ENCODE measurements around the gene MNAT1. TPM values are rescaled to one million over a fixed set of nuclear protein-coding genes. Genes with fewer than 3 reads are reported as not detected.

MNAT1 gene
- total and polyA plus RNA-seq, 9 of the 15 experiments (the other 6 are each of a cell fraction or from before 2014, with no cell fraction given), result 37.8 to 83.3 (median 60.4) TPM

GRCh38 chr14:60989599-60989998 is 255.0 kb downstream of the MNAT1 start (continued):
- TF ChIP-seq ZNF764 (CRISPR knock-in tag; IDR thresholded peaks at IDR 0.05; ENCODE audit: low read depth) (no peak), PHF21A (IDR thresholded peaks at IDR 0.05; ENCODE audit: borderline replicate concordance, low read depth) (no peak), HDAC2 (IDR thresholded peaks at IDR 0.05) (peak; percentile 64), SNIP1 (IDR thresholded peaks at IDR 0.05; ENCODE audit: low read depth) (no peak), TCF3 (CRISPR knock-in tag; IDR thresholded peaks at IDR 0.05) (peak; percentile 96), PRPF4 (IDR thresholded peaks at IDR 0.05; ENCODE audit: insufficient read depth, low read depth, low read length, poor library complexity, severe bottlenecking) (no peak), RBM15 (IDR thresholded peaks at IDR 0.05; ENCODE audit: insufficient read depth, low read length) (no peak), FOXJ2 (tag; IDR thresholded peaks at IDR 0.05) (no peak), MTA3 (IDR thresholded peaks at IDR 0.05; ENCODE audit: borderline replicate concordance) (peak; percentile 55; the same call in 1 of the 2 replicates), NKRF (IDR thresholded peaks at IDR 0.05; ENCODE audit: borderline replicate concordance) (0 out of 2 replicates have a peak, but pooled peaks have one; percentile 34), NR1H2 (CRISPR knock-in tag; IDR thresholded peaks at IDR 0.05) (no peak), TSHZ1 (CRISPR knock-in tag; IDR thresholded peaks at IDR 0.05) (no peak), MECOM (CRISPR knock-in tag; IDR thresholded peaks at IDR 0.05) (no peak), THRAP3 (IDR thresholded peaks at IDR 0.05; ENCODE audit: borderline replicate concordance) (no peak), ZNF197 (CRISPR knock-in tag; IDR thresholded peaks at IDR 0.05; ENCODE audit: low read depth) (no peak), ZNF23 (CRISPR knock-in tag; IDR thresholded peaks at IDR 0.05) (no peak)
- TF ChIP-seq, protein P1, sequence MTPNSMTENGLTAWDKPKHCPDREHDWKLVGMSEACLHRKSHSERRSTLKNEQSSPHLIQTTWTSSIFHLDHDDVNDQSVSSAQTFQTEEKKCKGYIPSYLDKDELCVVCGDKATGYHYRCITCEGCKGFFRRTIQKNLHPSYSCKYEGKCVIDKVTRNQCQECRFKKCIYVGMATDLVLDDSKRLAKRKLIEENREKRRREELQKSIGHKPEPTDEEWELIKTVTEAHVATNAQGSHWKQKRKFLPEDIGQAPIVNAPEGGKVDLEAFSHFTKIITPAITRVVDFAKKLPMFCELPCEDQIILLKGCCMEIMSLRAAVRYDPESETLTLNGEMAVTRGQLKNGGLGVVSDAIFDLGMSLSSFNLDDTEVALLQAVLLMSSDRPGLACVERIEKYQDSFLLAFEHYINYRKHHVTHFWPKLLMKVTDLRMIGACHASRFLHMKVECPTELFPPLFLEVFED (CRISPR knock-in tag; conservative IDR thresholded peaks at IDR 0.05), result no peak
- TF ChIP-seq, protein P2, sequence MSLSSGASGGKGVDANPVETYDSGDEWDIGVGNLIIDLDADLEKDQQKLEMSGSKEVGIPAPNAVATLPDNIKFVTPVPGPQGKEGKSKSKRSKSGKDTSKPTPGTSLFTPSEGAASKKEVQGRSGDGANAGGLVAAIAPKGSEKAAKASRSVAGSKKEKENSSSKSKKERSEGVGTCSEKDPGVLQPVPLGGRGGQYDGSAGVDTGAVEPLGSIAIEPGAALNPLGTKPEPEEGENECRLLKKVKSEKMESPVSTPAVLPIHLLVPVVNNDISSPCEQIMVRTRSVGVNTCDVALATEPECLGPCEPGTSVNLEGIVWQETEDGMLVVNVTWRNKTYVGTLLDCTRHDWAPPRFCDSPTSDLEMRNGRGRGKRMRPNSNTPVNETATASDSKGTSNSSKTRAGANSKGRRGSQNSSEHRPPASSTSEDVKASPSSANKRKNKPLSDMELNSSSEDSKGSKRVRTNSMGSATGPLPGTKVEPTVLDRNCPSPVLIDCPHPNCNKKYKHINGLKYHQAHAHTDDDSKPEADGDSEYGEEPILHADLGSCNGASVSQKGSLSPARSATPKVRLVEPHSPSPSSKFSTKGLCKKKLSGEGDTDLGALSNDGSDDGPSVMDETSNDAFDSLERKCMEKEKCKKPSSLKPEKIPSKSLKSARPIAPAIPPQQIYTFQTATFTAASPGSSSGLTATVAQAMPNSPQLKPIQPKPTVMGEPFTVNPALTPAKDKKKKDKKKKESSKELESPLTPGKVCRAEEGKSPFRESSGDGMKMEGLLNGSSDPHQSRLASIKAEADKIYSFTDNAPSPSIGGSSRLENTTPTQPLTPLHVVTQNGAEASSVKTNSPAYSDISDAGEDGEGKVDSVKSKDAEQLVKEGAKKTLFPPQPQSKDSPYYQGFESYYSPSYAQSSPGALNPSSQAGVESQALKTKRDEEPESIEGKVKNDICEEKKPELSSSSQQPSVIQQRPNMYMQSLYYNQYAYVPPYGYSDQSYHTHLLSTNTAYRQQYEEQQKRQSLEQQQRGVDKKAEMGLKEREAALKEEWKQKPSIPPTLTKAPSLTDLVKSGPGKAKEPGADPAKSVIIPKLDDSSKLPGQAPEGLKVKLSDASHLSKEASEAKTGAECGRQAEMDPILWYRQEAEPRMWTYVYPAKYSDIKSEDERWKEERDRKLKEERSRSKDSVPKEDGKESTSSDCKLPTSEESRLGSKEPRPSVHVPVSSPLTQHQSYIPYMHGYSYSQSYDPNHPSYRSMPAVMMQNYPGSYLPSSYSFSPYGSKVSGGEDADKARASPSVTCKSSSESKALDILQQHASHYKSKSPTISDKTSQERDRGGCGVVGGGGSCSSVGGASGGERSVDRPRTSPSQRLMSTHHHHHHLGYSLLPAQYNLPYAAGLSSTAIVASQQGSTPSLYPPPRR (CRISPR knock-in tag; IDR thresholded peaks at IDR 0.05; ENCODE audit: borderline replicate concordance), result no peak

Measured in K562 (cell line).